ACC112 (cell line): ENCODE measurements around the gene TPD52L1.

Source experiments
- H2AFZ ChIP-seq: fragments of 200-600 bp; sonication (generic); one replicate; pipeline ENCODE4 v1.6.0; 2017; ENCODE audit warnings: antibody characterized with exemption, low read length; ENCODE audit not compliant: unreplicated experiment
- H3K27ac ChIP-seq: fragments of 200-600 bp; sonication (generic); 2 replicates; pipeline ENCODE4 v1.5.1; 2014; ENCODE audit warnings: low read depth, mild to moderate bottlenecking, antibody characterized with exemption, low read length, moderate library complexity
- H3K27me3 ChIP-seq: fragments of 200-600 bp; sonication (generic); 2 replicates; pipeline ENCODE4 v1.6.1; 2014; ENCODE audit warnings: mild to moderate bottlenecking, antibody characterized with exemption, low read length, moderate library complexity, mixed read lengths; ENCODE audit not compliant: insufficient read depth
- H3K36me3 ChIP-seq: fragments of 200-600 bp; sonication (generic); 2 replicates; pipeline ENCODE4 v1.6.1; 2016; ENCODE audit warnings: mild to moderate bottlenecking, antibody characterized with exemption, low read length, moderate library complexity, mixed read lengths; ENCODE audit not compliant: insufficient read depth
- H3K4me1 ChIP-seq: fragments of 200-600 bp; sonication (generic); one replicate; pipeline ENCODE4 v1.6.1; 2016; ENCODE audit warnings: low read length, mixed read lengths; ENCODE audit not compliant: insufficient read depth, unreplicated experiment, control insufficient read depth
- H3K4me3 ChIP-seq: fragments of 200-600 bp; sonication (generic); 2 replicates; pipeline ENCODE4 v1.5.1; 2014; ENCODE audit warnings: mild to moderate bottlenecking, low read depth, low read length
- H3K79me2 ChIP-seq: fragments of 200-600 bp; sonication (generic); one replicate; pipeline ENCODE4 v1.6.0; 2016; ENCODE audit warnings: low read length; ENCODE audit not compliant: control insufficient read depth, unreplicated experiment, insufficient read depth

The TPD52L1 gene

DNA sequence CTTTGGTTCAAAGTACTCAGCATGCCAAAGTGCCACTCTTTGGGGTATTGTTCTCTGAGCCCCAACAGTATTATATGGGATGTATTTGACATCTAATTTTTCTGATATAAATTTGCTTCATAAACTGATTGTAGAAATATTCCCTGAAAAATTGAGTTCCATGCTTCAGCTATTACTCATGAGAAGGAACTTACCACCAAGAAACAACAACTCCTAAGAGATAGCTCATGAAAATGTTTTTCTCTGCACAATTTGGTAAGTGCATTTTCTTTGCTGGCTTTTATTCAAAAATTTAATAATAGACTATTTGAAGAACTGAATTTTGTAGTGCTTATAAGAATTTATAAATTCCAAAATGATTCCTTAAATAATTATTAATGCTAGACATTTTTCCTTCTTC is 12.8 kb upstream of the TPD52L1 start:
- H3K27me3 ChIP-seq: no peaks in the 10 kb centered on the region
- no peak overlapping the region for H2AFZ ChIP-seq
- no peaks in the 10 kb centered on the region for H3K79me2 ChIP-seq
- peaks cover 6% of the 10 kb centered on the region for H3K4me1 ChIP-seq
- H3K36me3 ChIP-seq: no peaks in the 10 kb centered on the region
- H3K4me3 ChIP-seq: no peak overlapping the region
- H3K27ac ChIP-seq: no peak overlapping the region

GRCh38 chr6:125142618-125143017 is 11.0 kb upstream of the TPD52L1 start:
- Histone ChIP-seq H3K27ac (no peak overlapping the region), H3K36me3 (no peaks in the 10 kb centered on the region), H3K4me3 (no peak overlapping the region), H3K27me3 (peaks cover 3% of the 10 kb centered on the region; the same call in 1 of the 2 replicates), H2AFZ (no peak overlapping the region), H3K4me1 (peaks cover 6% of the 10 kb centered on the region), H3K79me2 (no peaks in the 10 kb centered on the region)

- H3K4me1 ChIP-seq: peaks cover 9% of the 10 kb centered on the region
- H3K4me3 ChIP-seq: no peak overlapping the region
- H3K79me2 ChIP-seq: no peaks in the 10 kb centered on the region
- peaks cover 8% of the 10 kb centered on the region; the same call in 1 of the 2 replicates for H3K27me3 ChIP-seq
- H3K36me3 ChIP-seq: no peaks in the 10 kb centered on the region
- H3K27ac ChIP-seq: no peak overlapping the region
- no peak overlapping the region for H2AFZ ChIP-seq
These were observed 8.8 kb upstream of the TPD52L1 start for GRCh38 chr6:125144822-125145221.

DNA sequence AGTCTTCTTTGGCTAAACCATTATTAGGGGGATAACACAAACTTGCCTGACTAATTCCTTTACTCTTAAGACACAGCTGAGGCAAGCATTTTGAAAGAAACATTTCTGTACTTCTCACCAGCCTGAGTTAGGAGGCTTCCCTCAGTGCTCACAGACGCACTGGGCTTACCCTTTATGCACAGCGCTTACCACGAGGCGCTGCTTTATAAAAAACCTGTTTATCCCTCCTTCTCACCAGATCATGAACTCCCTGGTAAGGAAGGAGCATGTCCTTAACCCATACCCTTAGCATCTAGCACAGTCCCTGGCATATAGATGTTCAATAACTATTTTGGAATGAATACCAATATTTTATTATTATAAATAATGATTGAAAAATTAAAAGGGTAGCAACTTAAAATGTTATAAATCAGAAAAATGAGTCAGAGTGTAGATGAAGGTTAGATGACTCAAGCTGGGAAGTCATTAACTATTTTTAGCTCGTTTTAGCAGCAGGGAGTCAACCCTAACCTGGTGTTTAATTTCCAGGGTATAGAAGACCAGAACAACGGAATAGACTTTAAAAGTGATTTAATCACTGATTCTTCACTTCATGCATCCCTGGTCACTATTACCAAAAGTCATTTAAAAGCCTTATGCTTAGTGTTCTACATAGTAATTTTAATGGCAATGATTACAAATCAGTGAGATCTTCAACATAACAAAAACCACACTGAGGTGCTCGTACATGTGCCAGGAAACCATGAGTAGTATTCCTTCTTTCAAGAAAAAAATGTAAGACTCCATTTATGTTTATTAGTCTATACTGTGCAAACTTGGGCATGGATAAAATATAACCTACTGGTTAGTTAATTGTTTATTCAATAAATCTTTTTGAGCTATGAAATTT is 4.1 kb upstream of the TPD52L1 start:
- Histone ChIP-seq H3K36me3 (no peaks in the 10 kb centered on the region), H3K79me2 (no peaks in the 10 kb centered on the region), H3K27me3 (peaks cover 28% of the 10 kb centered on the region), H3K4me3 (no peak overlapping the region), H3K4me1 (peaks cover 7% of the 10 kb centered on the region), H2AFZ (no peak overlapping the region), H3K27ac (no peak overlapping the region)

- Histone ChIP-seq H3K4me1 (peaks cover 7% of the 10 kb centered on the region), H3K36me3 (no peaks in the 10 kb centered on the region), H3K4me3 (no peak overlapping the region), H3K27ac (no peak overlapping the region), H3K79me2 (no peaks in the 10 kb centered on the region), H2AFZ (no peak overlapping the region), H3K27me3 (peaks cover 29% of the 10 kb centered on the region)
These were observed 1.9 kb upstream of the TPD52L1 start for GRCh38 chr6:125151700-125152099.

- Histone ChIP-seq H3K4me3 (peak overlapping the region; percentile 75), H3K79me2 (no peaks in the 10 kb centered on the region), H3K36me3 (no peaks in the 10 kb centered on the region), H3K27ac (no peak overlapping the region), H3K4me1 (peaks cover 7% of the 10 kb centered on the region), H3K27me3 (peaks cover 21% of the 10 kb centered on the region), H2AFZ (peak overlapping the region; percentile 27)
These were observed 666 bp downstream of the TPD52L1 start for GRCh38 chr6:125154118-125154760.

DNA sequence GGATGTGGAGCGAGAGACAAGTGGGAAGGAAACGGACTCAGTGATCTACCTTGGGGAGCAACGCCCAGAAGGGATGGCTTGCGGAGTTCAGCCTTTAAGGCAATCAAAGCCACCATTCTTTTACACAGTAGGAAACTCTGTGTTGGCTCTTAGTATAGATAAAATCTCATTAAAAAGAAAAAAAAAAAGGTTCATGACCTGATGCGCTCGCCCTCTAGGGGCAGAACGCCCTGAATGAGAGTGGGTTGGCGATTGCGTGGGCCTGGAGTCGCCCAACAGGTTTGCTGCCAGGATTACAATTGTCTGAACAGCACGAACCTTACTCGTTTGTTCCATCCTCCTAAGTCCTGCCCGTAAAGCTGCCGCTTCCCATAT is 1.2 kb downstream of the TPD52L1 start:
- Histone ChIP-seq H3K4me3 (peak overlapping the region; percentile 75; the same call in 1 of the 2 replicates), H2AFZ (no peak overlapping the region), H3K4me1 (peaks cover 5% of the 10 kb centered on the region), H3K27ac (no peak overlapping the region), H3K36me3 (no peaks in the 10 kb centered on the region), H3K27me3 (peaks cover 21% of the 10 kb centered on the region), H3K79me2 (no peaks in the 10 kb centered on the region)

GRCh38 chr6:125155344-125155743 is 1.8 kb downstream of the TPD52L1 start:
- Histone ChIP-seq H3K4me3 (no peak overlapping the region), H3K27me3 (peaks cover 21% of the 10 kb centered on the region), H3K36me3 (no peaks in the 10 kb centered on the region), H3K79me2 (no peaks in the 10 kb centered on the region), H3K4me1 (no peaks in the 10 kb centered on the region), H3K27ac (no peak overlapping the region), H2AFZ (no peak overlapping the region)

DNA sequence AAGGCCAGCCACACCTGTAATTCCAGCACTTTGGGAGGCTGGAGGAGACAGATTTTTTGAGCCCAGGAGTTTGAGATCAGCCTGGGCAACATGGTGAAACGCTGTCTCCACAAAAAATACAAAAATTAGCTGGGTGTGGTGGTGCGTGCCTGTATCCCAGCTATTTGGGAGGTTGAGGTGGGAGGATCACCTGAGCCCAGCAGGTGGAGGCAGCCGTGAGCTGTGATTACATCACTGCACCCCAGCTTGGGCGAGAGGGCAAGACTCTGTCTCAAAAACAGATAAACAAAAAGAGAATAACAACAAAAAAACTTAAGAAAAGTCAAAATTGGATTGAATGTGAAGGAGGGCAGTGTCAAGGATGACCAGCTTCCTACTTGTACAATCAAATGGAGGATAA is 2.9 kb downstream of the TPD52L1 start:
- H2AFZ ChIP-seq: no peak overlapping the region
- no peaks in the 10 kb centered on the region for H3K36me3 ChIP-seq

GRCh38 chr6:125157280-125157679 is 3.7 kb downstream of the TPD52L1 start:
- H2AFZ ChIP-seq: no peak overlapping the region
- no peaks in the 10 kb centered on the region for H3K36me3 ChIP-seq
- no peak overlapping the region for H3K4me3 ChIP-seq
- H3K27ac ChIP-seq: no peak overlapping the region
- H3K4me1 ChIP-seq: no peaks in the 10 kb centered on the region
- peaks cover 13% of the 10 kb centered on the region for H3K27me3 ChIP-seq
- H3K79me2 ChIP-seq: no peaks in the 10 kb centered on the region

More for the DNA sequence above, 2.9 kb downstream of the TPD52L1 start:
- Histone ChIP-seq H3K27ac (no peak overlapping the region), H3K4me1 (no peaks in the 10 kb centered on the region), H3K27me3 (peaks cover 21% of the 10 kb centered on the region), H3K79me2 (no peaks in the 10 kb centered on the region), H3K4me3 (no peak overlapping the region)

- Histone ChIP-seq H3K79me2 (no peaks in the 10 kb centered on the region), H3K36me3 (no peaks in the 10 kb centered on the region), H2AFZ (no peak overlapping the region), H3K27me3 (peaks cover 8% of the 10 kb centered on the region), H3K4me1 (no peaks in the 10 kb centered on the region), H3K27ac (no peak overlapping the region), H3K4me3 (no peak overlapping the region)
These were observed 4.2 kb downstream of the TPD52L1 start for GRCh38 chr6:125157725-125158124.
